VCaP (cell line): ENCODE data around the gene SSX2B.
"Not testable (repeated sequence)": the region's sequence is repeated elsewhere in the genome, so short reads cannot be mapped to it uniquely, and the experiment has no call there.

Experiments used
- H3K27ac ChIP-seq: fragments of 450-650 bp; 2 replicates; pipeline ENCODE4 v1.5.1; 2017

Gene SSX2B, protein sequence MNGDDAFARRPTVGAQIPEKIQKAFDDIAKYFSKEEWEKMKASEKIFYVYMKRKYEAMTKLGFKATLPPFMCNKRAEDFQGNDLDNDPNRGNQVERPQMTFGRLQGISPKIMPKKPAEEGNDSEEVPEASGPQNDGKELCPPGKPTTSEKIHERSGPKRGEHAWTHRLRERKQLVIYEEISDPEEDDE

DNA sequence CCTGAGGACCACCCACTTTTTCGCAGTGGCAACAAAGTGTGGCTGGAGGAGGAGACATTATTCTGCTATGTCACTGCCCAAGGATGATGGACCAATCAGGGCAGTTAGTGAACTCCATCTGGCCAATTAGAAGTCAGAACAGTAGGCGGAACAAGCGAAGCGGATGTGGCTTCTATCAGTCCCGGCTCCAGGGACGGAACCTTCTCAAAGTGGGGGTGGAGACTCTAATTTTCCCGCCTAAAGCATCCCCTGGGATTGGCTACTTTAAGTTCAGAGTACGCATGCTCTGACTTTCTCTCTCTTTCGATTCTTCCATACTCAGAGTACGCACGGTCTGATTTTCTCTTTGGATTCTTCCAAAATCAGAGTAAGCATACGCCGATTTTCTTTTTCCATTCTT is at the start of gene SSX2B:
SSX2B (plus strand) TSS at position 301 of the 400 bp plus-strand sequence. CDS start 1,429 bp downstream, outside the sequence.
- not testable (repeated sequence) for H3K27ac ChIP-seq

DNA sequence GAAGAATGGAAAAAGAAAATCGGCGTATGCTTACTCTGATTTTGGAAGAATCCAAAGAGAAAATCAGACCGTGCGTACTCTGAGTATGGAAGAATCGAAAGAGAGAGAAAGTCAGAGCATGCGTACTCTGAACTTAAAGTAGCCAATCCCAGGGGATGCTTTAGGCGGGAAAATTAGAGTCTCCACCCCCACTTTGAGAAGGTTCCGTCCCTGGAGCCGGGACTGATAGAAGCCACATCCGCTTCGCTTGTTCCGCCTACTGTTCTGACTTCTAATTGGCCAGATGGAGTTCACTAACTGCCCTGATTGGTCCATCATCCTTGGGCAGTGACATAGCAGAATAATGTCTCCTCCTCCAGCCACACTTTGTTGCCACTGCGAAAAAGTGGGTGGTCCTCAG is 44.0 kb upstream of the SSX2B start, which contains the start of gene SSX2:
SSX2 (minus strand) TSS at position 101 of the 400 bp plus-strand sequence. CDS start 1,429 bp downstream, outside the sequence.
- H3K27ac ChIP-seq, result not testable (repeated sequence)

DNA sequence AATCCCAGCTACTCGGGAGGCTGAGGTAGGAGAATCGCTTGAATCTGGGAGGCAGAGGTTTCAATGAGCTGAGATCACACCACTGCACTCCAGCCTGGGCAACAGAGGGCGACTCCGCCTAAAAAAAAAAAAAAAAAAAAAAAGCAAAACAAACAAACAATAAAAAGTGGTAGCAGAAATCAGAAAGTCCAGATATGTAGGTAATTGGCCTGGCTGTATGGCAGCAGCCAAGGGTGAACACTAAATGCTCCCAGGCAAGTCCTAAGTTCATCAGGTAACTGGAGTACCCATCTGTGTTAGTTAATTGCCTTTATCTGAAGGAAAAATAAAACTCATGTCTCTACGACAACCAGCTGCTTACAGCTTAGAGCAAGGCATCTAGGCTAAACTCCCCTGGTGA is 14.9 kb downstream of the SSX2B start:
- not testable (repeated sequence) for H3K27ac ChIP-seq

DNA sequence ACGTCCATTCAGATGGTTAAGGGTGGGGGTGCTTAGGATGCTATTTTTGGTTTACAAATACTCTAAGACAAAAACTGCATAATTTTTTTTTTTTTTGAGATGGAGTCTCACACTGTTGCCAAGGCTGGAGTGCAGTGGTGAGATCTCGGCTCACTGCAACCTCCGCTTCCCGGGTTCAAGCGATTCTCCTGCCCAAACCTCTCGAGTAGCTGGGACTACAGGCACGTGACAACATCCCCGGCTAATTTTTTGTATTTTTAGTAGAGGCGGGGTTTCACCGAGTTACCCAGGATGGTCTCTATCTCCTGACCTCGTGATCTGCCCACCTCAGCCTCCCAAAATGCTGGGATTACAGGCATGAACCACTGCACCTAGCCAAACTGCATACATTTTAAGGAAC is 22.5 kb downstream of the SSX2B start:
- H3K27ac ChIP-seq, result not testable (repeated sequence)

DNA sequence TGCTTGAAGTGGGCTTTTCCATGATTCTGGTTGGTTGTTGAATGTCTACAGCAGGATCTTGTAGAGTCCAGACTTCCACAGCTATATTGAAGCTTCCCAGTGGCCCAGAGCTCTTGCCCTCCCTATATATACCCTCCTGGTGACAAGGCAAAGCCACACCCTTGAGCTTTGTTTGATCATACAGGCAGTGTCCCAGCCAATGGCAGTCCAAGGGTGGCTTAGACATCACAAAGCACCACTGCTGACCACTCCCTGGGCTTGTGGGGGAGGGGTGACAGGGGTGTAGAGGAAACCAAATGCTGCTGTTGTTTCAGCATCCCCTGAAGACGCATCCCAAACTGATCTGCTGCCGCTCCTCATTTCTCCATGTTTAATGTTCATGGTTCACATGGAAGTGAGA is 46.3 kb downstream of the SSX2B start, which contains the start of gene SPANXN5:
SPANXN5 (minus strand) TSS at position 101 of the 400 bp plus-strand sequence; CDS start at position 22, 79 bp downstream.
- not testable (repeated sequence) for H3K27ac ChIP-seq

DNA sequence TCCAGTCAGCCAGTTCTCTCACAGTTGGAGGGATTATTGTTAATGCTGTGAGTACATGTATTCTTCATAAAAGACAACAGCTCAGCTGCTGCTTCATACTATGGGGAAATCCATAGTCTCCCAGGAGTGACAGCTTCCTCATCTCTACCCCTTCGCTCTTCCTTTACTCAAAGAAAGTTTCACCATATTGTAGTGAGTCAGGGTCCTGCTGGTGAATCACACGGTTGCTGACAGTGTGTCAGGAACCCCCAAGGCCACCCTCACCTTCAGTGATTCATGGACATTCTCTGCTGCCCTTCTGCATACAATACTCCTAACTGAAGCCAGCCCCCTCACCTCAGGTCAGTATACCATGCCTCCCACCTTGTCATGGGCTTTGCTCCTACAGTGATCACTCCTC is 53.8 kb downstream of the SSX2B start:
- not testable (repeated sequence) for H3K27ac ChIP-seq
